Spleen (tissue), 11 donors: ENCODE results near the gene DIAPH1. TPM values are rescaled to one million over a fixed set of nuclear protein-coding genes. Genes with fewer than 3 reads are reported as not detected.

Experiments used
- DNase-seq: peaks from one replicate; pipeline ENCODE4 v3.0.0-alpha.2; 2020
- H3K27ac ChIP-seq, 8 donors: fragments of 200-600 bp; sonication (generic) in 7 of 8; 1 replicate in 4 of 8; 2 replicates in 4 of 8; pipeline versions ENCODE4 v1.5.0 to v1.8.0; 2016 to 2021; ENCODE audit warnings: inconsistent platforms in 4 of 8, mild to moderate bottlenecking in 4 of 8, moderate library complexity in 1 of 8
- H3K27me3 ChIP-seq, 7 donors: fragments of 200-600 bp; sonication (generic) in 6 of 7; replicated peaks in 1 of 7; 1 replicate in 4 of 7; 2 replicates in 3 of 7; pipeline versions ENCODE4 v1.5.0 to v1.8.0; 2016 to 2021; ENCODE audit warnings: inconsistent platforms in 3 of 7, mild to moderate bottlenecking in 1 of 7
- H3K36me3 ChIP-seq, 6 donors: fragments of 200-600 bp; sonication (generic) in 5 of 6; 1 replicate in 4 of 6; 2 replicates in 2 of 6; pipeline versions ENCODE4 v1.5.0 to v1.8.0; 2016 to 2021; ENCODE audit warnings: inconsistent platforms in 2 of 6
- H3K4me1 ChIP-seq, 6 donors: fragments of 200-600 bp; sonication (generic) in 5 of 6; 1 replicate in 3 of 6; 2 replicates in 3 of 6; pipeline versions ENCODE4 v1.5.0 to v1.8.0; 2016 to 2021; ENCODE audit warnings: inconsistent platforms in 3 of 6
- H3K4me3 ChIP-seq, 8 donors: fragments of 200-600 bp; sonication (generic) in 7 of 8; 1 replicate in 4 of 8; 2 replicates in 4 of 8; pipeline versions ENCODE4 v1.5.0 to v1.8.0; 2016 to 2021; ENCODE audit warnings: inconsistent platforms in 4 of 8, mild to moderate bottlenecking in 4 of 8, moderate library complexity in 2 of 8
- H3K9me3 ChIP-seq, 8 donors: fragments of 200-600 bp; sonication (generic) in 7 of 8; 1 replicate in 4 of 8; 2 replicates in 4 of 8; pipeline versions ENCODE4 v1.5.0 to v1.8.0; 2016 to 2021; ENCODE audit warnings: inconsistent platforms in 4 of 8
- CTCF ChIP-seq, 11 experiments: fragments of 200-600 bp in 7 of 11; fragments of 450-650 bp in 4 of 11; sonication (generic) in 4 of 11; IDR thresholded peaks in 8 of 11; conservative IDR thresholded peaks in 3 of 11; 1 replicate in 7 of 11; 2 replicates in 4 of 11; pipeline versions ENCODE4 v1.4.0 to v1.8.0; 2016 to 2021; ENCODE audit warnings: antibody characterized with exemption in 11 of 11, inconsistent platforms in 4 of 11, mild to moderate bottlenecking in 1 of 11
- POLR2A ChIP-seq, 3 donors: fragments of 450-650 bp; IDR thresholded peaks; one replicate each; pipeline ENCODE4 v1.5.1; 2017; ENCODE audit warnings: antibody characterized with exemption in 3 of 3, mild to moderate bottlenecking in 1 of 3
- POLR2AphosphoS5 ChIP-seq, 3 donors: sonication (generic); formaldehyde crosslinking; IDR thresholded peaks; one replicate each; pipeline ENCODE4 v1.5.1; 2017; ENCODE audit warnings: antibody characterized with exemption in 3 of 3
- WGBS, 5 donors: extraction: QIAGEN DNeasy Blood & Tissue Kit in 3 of 5; methylation state at CpG; one replicate each; pipeline versions ENCODE4 v1.1.5 to v1.1.7; 2013 to 2018; 5-methylcytosine and 5-hydroxymethylcytosine counted together
- intact Hi-C: fragments of 100-400 bp; cut with DNase I; formaldehyde crosslinking; loops from one replicate; pipeline ENCODE4 v1.15.0; 2023; ENCODE audit warnings: low total_unique reads
- polyA plus RNA-seq, 3 donors: library from polyadenylated mRNA; stranded (reverse); fragments of 200-250 nt; gene quantifications; one replicate each; pipeline ENCODE4 v1.2.1, GENCODE V29; 2013
- total RNA-seq, 7 donors: library from RNA; depleted of rRNA in 3 of 7; stranded (reverse); fragments of >200 nt in 3 of 7; fragmentation: NEBNext Ultra II Directional in 4 of 7; extraction: Animal tissue kit (Norgen Biotek cat#: 25700) in 4 of 7; gene quantifications; one replicate each; pipeline versions ENCODE4 v1.1.0 to v1.2.1, GENCODE V29; 2016 to 2021
- donor health status: healthy with polysubstance abuse.
- donor health status: DM: no; HTN: no; CAD: no; lungs with moderate emphysema.
- donor health status: DM: no; HTN: no; CAD: no.
- donor health status: Bipolar disorder and iron deficiency.
- donor health status: healthy.
- donor health status: DM: no; HTN: no; CAD: no.
- donor health status: DM: yes; HTN: yes; CAD: no.

DIAPH1 gene
- total and polyA plus RNA-seq, 10 donors, result 35.4 to 123 (median 81.5) TPM

GRCh38 chr5:141647851-141648250, 29.1 kb upstream of the DIAPH1 start:
- intact Hi-C loops, result no loop called here
- TF ChIP-seq POLR2AphosphoS5 (IDR thresholded peaks at IDR 0.05) (no peak), POLR2A (IDR thresholded peaks at IDR 0.05) (no peak), CTCF (IDR thresholded peaks at IDR 0.05 in 8 of 11, conservative IDR thresholded peaks at IDR 0.05 in 3 of 11) (no peak)
- Histone ChIP-seq H3K36me3 (peaks cover 0 to 67% (median 38%) of the 10 kb centered on the region in 6 donors), H3K9me3 (no peaks in the 10 kb centered on the region), H3K27me3 (no peaks in the 10 kb centered on the region), H3K4me1 (peaks cover 9 to 41% (median 20%) of the 10 kb centered on the region in 6 donors), H3K27ac (no peak overlapping the region), H3K4me3 (no peak overlapping the region)
- no peak for DNase-seq
- WGBS, 5 donors, result 60 to 94% (median 91%) methylated on average over 1 to 3 of the region's 3 CpGs

GRCh38 chr5:141647242-141647641, 28.4 kb upstream of the DIAPH1 start:
- no peak for DNase-seq

GRCh38 chr5:141646026-141646425, 27.2 kb upstream of the DIAPH1 start:
- H3K4me1 ChIP-seq, result peaks cover 5 to 30% (median 12%) of the 10 kb centered on the region in 6 donors
- no peaks in the 10 kb centered on the region for H3K9me3 ChIP-seq
- H3K27ac ChIP-seq, result no peak overlapping the region
- intact Hi-C loops, result no loop called here
- peaks cover 0 to 85% (median 42%) of the 10 kb centered on the region in 6 donors for H3K36me3 ChIP-seq
- TF ChIP-seq POLR2AphosphoS5 (IDR thresholded peaks at IDR 0.05) (no peak), POLR2A (IDR thresholded peaks at IDR 0.05) (no peak), CTCF (IDR thresholded peaks at IDR 0.05 in 8 of 11, conservative IDR thresholded peaks at IDR 0.05 in 3 of 11) (no peak)
- no peaks in the 10 kb centered on the region for H3K27me3 ChIP-seq
- 91 to 96% (median 92%) methylated on average over 6 of the region's 6 CpGs for WGBS, 5 donors
- no peak overlapping the region for H3K4me3 ChIP-seq
- no peak for DNase-seq

More at GRCh38 chr5:141647242-141647641, 28.4 kb upstream of the DIAPH1 start:
- intact Hi-C loops, result no loop called here
- H3K4me1 ChIP-seq, result peaks cover 9 to 41% (median 20%) of the 10 kb centered on the region in 6 donors
- H3K4me3 ChIP-seq, result no peak overlapping the region
- no peak for TF ChIP-seq CTCF (IDR thresholded peaks at IDR 0.05 in 8 of 11, conservative IDR thresholded peaks at IDR 0.05 in 3 of 11)
- H3K9me3 ChIP-seq, result no peaks in the 10 kb centered on the region
- H3K27ac ChIP-seq, result no peak overlapping the region
- 90 to 94% (median 91%) methylated on average over 5 of the region's 5 CpGs for WGBS, 5 donors
- peaks cover 0 to 73% (median 40%) of the 10 kb centered on the region in 6 donors for H3K36me3 ChIP-seq
- no peaks in the 10 kb centered on the region for H3K27me3 ChIP-seq

GRCh38 chr5:141641634-141642267, 23.0 kb upstream of the DIAPH1 start:
- Histone ChIP-seq H3K4me3 (no peak overlapping the region), H3K4me1 (peaks cover 0 to 26% (median 15%) of the 10 kb centered on the region in 6 donors), H3K36me3 (peaks cover 0 to 76% (median 41%) of the 10 kb centered on the region in 6 donors), H3K27ac (no peak overlapping the region), H3K9me3 (no peaks in the 10 kb centered on the region), H3K27me3 (no peaks in the 10 kb centered on the region)
- intact Hi-C loops, result no loop called here
- TF ChIP-seq CTCF (IDR thresholded peaks at IDR 0.05 in 8 of 11, conservative IDR thresholded peaks at IDR 0.05 in 3 of 11), result no peak
- 83 to 100% (median 88%) methylated on average over 2 of the region's 2 CpGs for WGBS, 5 donors
- no peak for DNase-seq
